IMR-90 (cell line): ENCODE measurements around the gene ANKRD63. TPM values are rescaled to one million over a fixed set of nuclear protein-coding genes. Genes with fewer than 3 reads are reported as not detected.

Source experiments
- polyA plus RNA-seq, 3 experiments: library from polyadenylated mRNA; depleted of rRNA; stranded (reverse); fragments of >200 nt; gene quantifications; 2 replicates each; pipeline ENCODE4 v1.2.3, GENCODE V29; 2012; ENCODE audit warnings: low replicate concordance in 1 of 3
- total RNA-seq: library from RNA; depleted of rRNA; stranded (reverse); fragments of >200 nt; gene quantifications from 2 replicates; pipeline ENCODE4 v1.2.3, GENCODE V29; 2012; rRNA removed

ANKRD63 gene
- total and polyA plus RNA-seq, 2 of the 4 experiments (the other 2 are of a cell fraction): not detected

Other genes with a start within 250 kb of the ANKRD63 start
- 106 and 205 TPM in 2 replicates for gene SRP14, start 243.9 kb downstream of the ANKRD63 start, total RNA-seq
- 295 and 296 TPM in 2 replicates for gene SRP14, start 243.9 kb downstream of the ANKRD63 start, polyA plus RNA-seq (2012; rRNA removed)
- 1.7 and 2.9 TPM in 2 replicates for gene BMF, start 174.2 kb downstream of the ANKRD63 start, total RNA-seq
- gene BMF, start 174.2 kb downstream of the ANKRD63 start, polyA plus RNA-seq (2012; rRNA removed): 2.4 and 2.8 TPM in 2 replicates
- gene BUB1B, start 122.0 kb downstream of the ANKRD63 start, total RNA-seq: 24.7 and 31.9 TPM in 2 replicates
- 13.6 and 15.6 TPM in 2 replicates for gene BUB1B, start 122.0 kb downstream of the ANKRD63 start, polyA plus RNA-seq (2012; rRNA removed)
- gene PAK6, start 44.0 kb downstream of the ANKRD63 start, total RNA-seq: not detected in 2 replicates
- 0.21 TPM in 1 of 2 replicates, not detected in the other for gene PAK6, start 44.0 kb downstream of the ANKRD63 start, polyA plus RNA-seq (2012; rRNA removed)
- gene PLCB2, start 24.9 kb upstream of the ANKRD63 start, total RNA-seq: 0.18 and 0.28 TPM in 2 replicates
- gene PLCB2, start 24.9 kb upstream of the ANKRD63 start, polyA plus RNA-seq (2012; rRNA removed): 0.87 and 1.4 TPM in 2 replicates
- gene INAFM2, start 40.6 kb upstream of the ANKRD63 start, total RNA-seq: 10.4 and 13.1 TPM in 2 replicates
- gene INAFM2, start 40.6 kb upstream of the ANKRD63 start, polyA plus RNA-seq (2012; rRNA removed): 11.7 and 14.0 TPM in 2 replicates
- 19.7 and 30.0 TPM in 2 replicates for gene CCDC9B, start 57.9 kb upstream of the ANKRD63 start, total RNA-seq
- 26.0 and 30.9 TPM in 2 replicates for gene CCDC9B, start 57.9 kb upstream of the ANKRD63 start, polyA plus RNA-seq (2012; rRNA removed)
- gene PHGR1, start 68.0 kb upstream of the ANKRD63 start, total RNA-seq: not detected in 2 replicates
- not detected in 2 replicates for gene PHGR1, start 68.0 kb upstream of the ANKRD63 start, polyA plus RNA-seq (2012; rRNA removed)
- under 0.01 and 0.36 TPM in 2 replicates for gene DISP2, start 75.2 kb upstream of the ANKRD63 start, total RNA-seq
- 0.34 and 0.42 TPM in 2 replicates for gene DISP2, start 75.2 kb upstream of the ANKRD63 start, polyA plus RNA-seq (2012; rRNA removed)
- 73.5 and 73.6 TPM in 2 replicates for gene KNSTRN, start 99.7 kb upstream of the ANKRD63 start, total RNA-seq
- 31.2 and 33.1 TPM in 2 replicates for gene KNSTRN, start 99.7 kb upstream of the ANKRD63 start, polyA plus RNA-seq (2012; rRNA removed)
- 27.5 and 31.7 TPM in 2 replicates for gene IVD, start 122.7 kb upstream of the ANKRD63 start, total RNA-seq
- gene IVD, start 122.7 kb upstream of the ANKRD63 start, polyA plus RNA-seq (2012; rRNA removed): 38.3 and 41.1 TPM in 2 replicates
- gene BAHD1, start 157.9 kb upstream of the ANKRD63 start, total RNA-seq: 3.0 and 3.6 TPM in 2 replicates
- gene BAHD1, start 157.9 kb upstream of the ANKRD63 start, polyA plus RNA-seq (2012; rRNA removed): 8.1 and 8.7 TPM in 2 replicates
- 3.3 and 3.8 TPM in 2 replicates for gene CHST14, start 187.9 kb upstream of the ANKRD63 start, total RNA-seq
- 19.5 and 20.6 TPM in 2 replicates for gene CHST14, start 187.9 kb upstream of the ANKRD63 start, polyA plus RNA-seq (2012; rRNA removed)